ENCODE results near the gene SLC16A3. TPM values are rescaled to one million over a fixed set of nuclear protein-coding genes. Genes with fewer than 3 reads are reported as not detected.

SLC16A3 gene
- total and polyA plus RNA-seq, 2 experiments from 2014 or later, result 63.2 to 313 TPM

- TF ChIP-seq CTCF (IDR thresholded peaks at IDR 0.05; ENCODE audit: low read depth, low read length), result no peak
- no peaks in the 10 kb centered on the region for H3K9me3 ChIP-seq (ENCODE audit: low read depth)
- no peaks in the 10 kb centered on the region for H3K4me1 ChIP-seq (ENCODE audit: low read depth)
- DNase-seq (ENCODE audit: low read depth in 1 of 2, low spot score in 1 of 2), result peak in 1 of 2 donors; percentile 55
- no peaks in the 10 kb centered on the region for H3K27me3 ChIP-seq
- peaks cover 28% of the 10 kb centered on the region for H3K36me3 ChIP-seq
- H3K27ac ChIP-seq, result no peak overlapping the region
- H3K4me3 ChIP-seq, result no peak overlapping the region
Observed at GRCh38 chr17:82195675-82196672, 32.9 kb upstream of the SLC16A3 start.

GRCh38 chr17:82198092-82198491, 30.8 kb upstream of the SLC16A3 start:
- H3K27ac ChIP-seq, result no peak overlapping the region
- H3K9me3 ChIP-seq (ENCODE audit: low read depth), result no peaks in the 10 kb centered on the region
- peaks cover 19% of the 10 kb centered on the region for H3K36me3 ChIP-seq
- DNase-seq (ENCODE audit: low read depth in 1 of 2, low spot score in 1 of 2), result no peak
- H3K27me3 ChIP-seq, result no peaks in the 10 kb centered on the region
- no peak for TF ChIP-seq CTCF (IDR thresholded peaks at IDR 0.05; ENCODE audit: low read depth, low read length)
- no peak overlapping the region for H3K4me3 ChIP-seq
- no peaks in the 10 kb centered on the region for H3K4me1 ChIP-seq (ENCODE audit: low read depth)

DNA sequence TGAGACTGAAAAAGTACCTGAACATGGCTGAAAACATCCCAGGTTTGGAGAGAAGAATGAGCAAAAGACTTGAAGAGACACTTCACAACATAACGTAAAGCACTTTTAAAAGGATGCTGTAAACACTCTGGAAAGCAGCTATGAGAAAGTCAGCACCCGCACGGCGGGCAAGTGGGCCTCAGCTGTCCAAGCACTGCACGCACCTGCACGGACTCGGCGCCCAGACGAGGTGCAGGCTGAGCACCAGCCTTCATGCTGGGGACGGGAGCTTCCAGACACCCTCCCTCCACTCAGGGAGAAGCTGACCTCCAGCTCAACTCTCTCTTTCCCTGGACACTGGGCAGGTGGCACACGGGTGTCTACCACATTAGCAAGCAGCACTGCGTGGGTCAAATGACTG, 29.3 kb upstream of the SLC16A3 start:
- no peaks in the 10 kb centered on the region for H3K9me3 ChIP-seq (ENCODE audit: low read depth)
- no peak overlapping the region for H3K27ac ChIP-seq
- TF ChIP-seq CTCF (IDR thresholded peaks at IDR 0.05; ENCODE audit: low read depth, low read length), result no peak
- peaks cover 10% of the 10 kb centered on the region for H3K36me3 ChIP-seq
- no peak for DNase-seq (ENCODE audit: low read depth in 1 of 2, low spot score in 1 of 2)
- no peak overlapping the region for H3K4me3 ChIP-seq
- no peaks in the 10 kb centered on the region for H3K4me1 ChIP-seq (ENCODE audit: low read depth)
- H3K27me3 ChIP-seq, result no peaks in the 10 kb centered on the region

GRCh38 chr17:82200135-82200534, 28.7 kb upstream of the SLC16A3 start:
- Histone ChIP-seq H3K36me3 (peaks cover 10% of the 10 kb centered on the region), H3K27me3 (no peaks in the 10 kb centered on the region), H3K4me1 (ENCODE audit: low read depth) (no peaks in the 10 kb centered on the region), H3K9me3 (ENCODE audit: low read depth) (no peaks in the 10 kb centered on the region), H3K4me3 (no peak overlapping the region), H3K27ac (no peak overlapping the region)
- no peak for TF ChIP-seq CTCF (IDR thresholded peaks at IDR 0.05; ENCODE audit: low read depth, low read length)
- no peak for DNase-seq (ENCODE audit: low read depth in 1 of 2, low spot score in 1 of 2)

- Histone ChIP-seq H3K9me3 (ENCODE audit: low read depth) (no peaks in the 10 kb centered on the region), H3K36me3 (peaks cover 10% of the 10 kb centered on the region), H3K27ac (no peak overlapping the region), H3K4me1 (ENCODE audit: low read depth) (no peaks in the 10 kb centered on the region), H3K27me3 (no peaks in the 10 kb centered on the region), H3K4me3 (no peak overlapping the region)
- peak in 1 of 2 donors; percentile 13 for DNase-seq (ENCODE audit: low read depth in 1 of 2, low spot score in 1 of 2)
- no peak for TF ChIP-seq CTCF (IDR thresholded peaks at IDR 0.05; ENCODE audit: low read depth, low read length)
Observed at GRCh38 chr17:82200743-82201497, 27.9 kb upstream of the SLC16A3 start.

Data from cardiac muscle cell (in vitro differentiated cells and primary cell).